Esophagus muscularis mucosa (tissue), 4 donors: ENCODE results near the gene COL6A3. TPM values are rescaled to one million over a fixed set of nuclear protein-coding genes. Genes with fewer than 3 reads are reported as not detected.

Source experiments
- DNase-seq: peaks from one replicate; pipeline ENCODE4 v3.0.0-alpha.2; 2017; ENCODE audit errors: extremely low spot score
- H3K27ac ChIP-seq, 4 donors: fragments of 200-600 bp; sonication (generic); replicated peaks in 1 of 4; 1 replicate in 3 of 4; 2 replicates in 1 of 4; pipeline ENCODE4 v1.5.1; 2016 to 2019; ENCODE audit warnings: mild to moderate bottlenecking in 1 of 4
- H3K27me3 ChIP-seq, 4 donors: fragments of 200-600 bp; sonication (generic); one replicate each; pipeline versions ENCODE4 v1.5.1 to v1.6.0; 2016 to 2019
- H3K36me3 ChIP-seq, 4 donors: fragments of 200-600 bp; sonication (generic); one replicate each; pipeline ENCODE4 v1.5.1; 2016 to 2019
- H3K4me1 ChIP-seq, 4 donors: fragments of 200-600 bp; sonication (generic); one replicate each; pipeline ENCODE4 v1.5.1; 2016 to 2019
- H3K4me3 ChIP-seq, 4 donors: fragments of 200-600 bp; sonication (generic); 1 replicate in 2 of 4; 2 replicates in 2 of 4; pipeline ENCODE4 v1.5.1; 2016 to 2019; ENCODE audit warnings: mild to moderate bottlenecking in 4 of 4, moderate library complexity in 1 of 4
- H3K9me3 ChIP-seq, 4 donors: fragments of 200-600 bp; sonication (generic); 1 replicate in 3 of 4; 2 replicates in 1 of 4; pipeline ENCODE4 v1.5.1; 2016 to 2019
- EP300 ChIP-seq: sonication (generic); formaldehyde crosslinking; IDR thresholded peaks from one replicate; pipeline ENCODE4 v1.6.1; 2017; ENCODE audit warnings: antibody characterized with exemption
- POLR2A ChIP-seq: fragments of 450-650 bp; IDR thresholded peaks from one replicate; pipeline ENCODE4 v1.6.1; 2017; ENCODE audit warnings: antibody characterized with exemption, moderate library complexity, mild to moderate bottlenecking, low read depth
- POLR2AphosphoS5 ChIP-seq, 2 donors: sonication (generic); formaldehyde crosslinking; IDR thresholded peaks; one replicate each; pipeline ENCODE4 v1.6.1; 2017; ENCODE audit warnings: antibody characterized with exemption in 2 of 2
- WGBS: methylation state at CpG from one replicate; pipeline ENCODE4 v1.1.5; 2018; 5-methylcytosine and 5-hydroxymethylcytosine counted together
- intact Hi-C: fragments of 100-400 bp; cut with DNase I; formaldehyde crosslinking; loops from one replicate; pipeline ENCODE4 v1.15.1; 2023
- total RNA-seq, 4 donors: library from RNA; depleted of rRNA; stranded (reverse); fragments of >200 nt; gene quantifications; one replicate each; pipeline versions ENCODE4 v1.1.0 to v1.2.1, GENCODE V29; 2016
- TF ChIP-seq, protein P1 (sequence below), 3 experiments: fragments of 200-600 bp in 2 of 3; fragments of 450-650 bp in 1 of 3; sonication (generic) in 2 of 3; IDR thresholded peaks; one replicate each; pipeline ENCODE4 v1.5.1; 2017 to 2019; ENCODE audit warnings: antibody characterized with exemption in 3 of 3, mild to moderate bottlenecking in 2 of 3, moderate library complexity in 1 of 3

COL6A3 gene
- total RNA-seq, 4 donors from 2014 or later: 96.2 to 350 (median 192) TPM

DNA sequence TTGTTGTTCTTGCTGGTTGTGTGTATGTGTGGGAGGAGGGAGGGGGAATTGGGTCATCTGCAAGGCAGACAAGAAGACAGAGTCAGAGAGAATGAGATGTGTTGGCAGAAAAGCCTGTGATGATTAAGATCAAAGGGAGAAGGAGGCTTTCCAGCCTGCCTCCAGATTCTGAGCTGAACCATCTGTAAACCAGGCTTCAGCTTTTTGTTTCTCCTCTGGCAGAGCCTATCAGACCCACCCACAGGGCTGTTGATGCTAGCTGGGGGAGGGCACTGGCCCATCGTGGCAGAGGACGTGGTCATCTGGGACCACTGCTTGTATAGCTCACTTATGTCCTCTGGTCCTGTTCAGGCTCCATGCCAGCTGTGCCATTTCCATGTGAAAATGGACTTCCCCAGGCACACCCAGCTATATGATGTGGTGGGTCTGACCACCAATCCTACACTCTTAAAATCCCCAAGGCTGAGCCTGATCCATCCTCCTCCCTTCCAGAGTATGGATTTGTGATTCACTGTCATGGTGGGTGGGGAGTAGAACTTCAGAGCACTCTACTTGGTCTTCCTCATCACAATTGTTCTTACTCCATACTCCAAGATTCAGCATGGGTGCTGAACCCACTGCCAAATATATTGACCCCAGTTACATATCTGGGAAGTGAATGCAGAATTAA is 27.8 kb upstream of the COL6A3 start:
- peak overlapping the region in 3 of 4 donors; percentile 53 to 65 (median 59) for H3K27ac ChIP-seq
- WGBS: 43% methylated on average over 2 of the region's 2 CpGs
- intact Hi-C loops: no loop called here
- TF ChIP-seq POLR2AphosphoS5 (IDR thresholded peaks at IDR 0.05) (peak; percentile 45 to 59), POLR2A (no peak), EP300 (no peak)
- TF ChIP-seq, protein P1, sequence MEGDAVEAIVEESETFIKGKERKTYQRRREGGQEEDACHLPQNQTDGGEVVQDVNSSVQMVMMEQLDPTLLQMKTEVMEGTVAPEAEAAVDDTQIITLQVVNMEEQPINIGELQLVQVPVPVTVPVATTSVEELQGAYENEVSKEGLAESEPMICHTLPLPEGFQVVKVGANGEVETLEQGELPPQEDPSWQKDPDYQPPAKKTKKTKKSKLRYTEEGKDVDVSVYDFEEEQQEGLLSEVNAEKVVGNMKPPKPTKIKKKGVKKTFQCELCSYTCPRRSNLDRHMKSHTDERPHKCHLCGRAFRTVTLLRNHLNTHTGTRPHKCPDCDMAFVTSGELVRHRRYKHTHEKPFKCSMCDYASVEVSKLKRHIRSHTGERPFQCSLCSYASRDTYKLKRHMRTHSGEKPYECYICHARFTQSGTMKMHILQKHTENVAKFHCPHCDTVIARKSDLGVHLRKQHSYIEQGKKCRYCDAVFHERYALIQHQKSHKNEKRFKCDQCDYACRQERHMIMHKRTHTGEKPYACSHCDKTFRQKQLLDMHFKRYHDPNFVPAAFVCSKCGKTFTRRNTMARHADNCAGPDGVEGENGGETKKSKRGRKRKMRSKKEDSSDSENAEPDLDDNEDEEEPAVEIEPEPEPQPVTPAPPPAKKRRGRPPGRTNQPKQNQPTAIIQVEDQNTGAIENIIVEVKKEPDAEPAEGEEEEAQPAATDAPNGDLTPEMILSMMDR (IDR thresholded peaks at IDR 0.05): no peak
- H3K27me3 ChIP-seq: no peaks in the 10 kb centered on the region
- H3K9me3 ChIP-seq: no peaks in the 10 kb centered on the region
- no peak for DNase-seq
- H3K4me1 ChIP-seq: peaks cover 3 to 38% (median 37%) of the 10 kb centered on the region in 4 donors
- H3K4me3 ChIP-seq: no peak overlapping the region
- H3K36me3 ChIP-seq: no peaks in the 10 kb centered on the region

DNA sequence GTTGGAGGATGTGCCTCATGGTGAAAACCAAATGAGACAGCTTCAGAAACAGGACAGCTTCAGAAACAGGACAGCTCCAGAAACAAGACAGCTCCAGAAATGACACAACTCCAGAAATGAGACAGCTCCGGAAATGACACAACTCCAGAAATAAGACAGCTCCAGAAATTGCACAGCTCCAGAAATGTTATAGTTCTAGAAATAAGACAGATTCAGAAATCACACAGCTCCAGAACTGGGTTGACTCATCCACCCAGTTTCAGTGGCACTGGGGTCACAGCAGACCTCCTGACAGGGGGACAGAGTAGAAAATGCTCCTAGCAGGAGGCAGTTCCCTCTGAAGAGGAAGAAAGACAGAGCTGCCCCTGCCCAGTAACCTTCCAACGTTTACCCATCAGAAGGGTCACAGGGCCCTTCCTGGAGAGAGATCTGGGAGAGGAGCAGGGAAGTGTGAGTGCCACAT is 26.9 kb upstream of the COL6A3 start:
- DNase-seq: no peak
- intact Hi-C loops: no loop called here
- TF ChIP-seq EP300: no peak
- no peak for TF ChIP-seq POLR2A
- no peak for TF ChIP-seq POLR2AphosphoS5 (IDR thresholded peaks at IDR 0.05)
- TF ChIP-seq, protein P1 (IDR thresholded peaks at IDR 0.05): no peak
- H3K9me3 ChIP-seq: no peaks in the 10 kb centered on the region
- WGBS: 27% methylated on average over 2 of the region's 2 CpGs
- H3K36me3 ChIP-seq: no peaks in the 10 kb centered on the region
- H3K27me3 ChIP-seq: no peaks in the 10 kb centered on the region
- peak overlapping the region; percentile 53 to 66 (median 62) for H3K27ac ChIP-seq
- H3K4me3 ChIP-seq: no peak overlapping the region
- peaks cover 8 to 47% (median 45%) of the 10 kb centered on the region in 4 donors for H3K4me1 ChIP-seq

DNA sequence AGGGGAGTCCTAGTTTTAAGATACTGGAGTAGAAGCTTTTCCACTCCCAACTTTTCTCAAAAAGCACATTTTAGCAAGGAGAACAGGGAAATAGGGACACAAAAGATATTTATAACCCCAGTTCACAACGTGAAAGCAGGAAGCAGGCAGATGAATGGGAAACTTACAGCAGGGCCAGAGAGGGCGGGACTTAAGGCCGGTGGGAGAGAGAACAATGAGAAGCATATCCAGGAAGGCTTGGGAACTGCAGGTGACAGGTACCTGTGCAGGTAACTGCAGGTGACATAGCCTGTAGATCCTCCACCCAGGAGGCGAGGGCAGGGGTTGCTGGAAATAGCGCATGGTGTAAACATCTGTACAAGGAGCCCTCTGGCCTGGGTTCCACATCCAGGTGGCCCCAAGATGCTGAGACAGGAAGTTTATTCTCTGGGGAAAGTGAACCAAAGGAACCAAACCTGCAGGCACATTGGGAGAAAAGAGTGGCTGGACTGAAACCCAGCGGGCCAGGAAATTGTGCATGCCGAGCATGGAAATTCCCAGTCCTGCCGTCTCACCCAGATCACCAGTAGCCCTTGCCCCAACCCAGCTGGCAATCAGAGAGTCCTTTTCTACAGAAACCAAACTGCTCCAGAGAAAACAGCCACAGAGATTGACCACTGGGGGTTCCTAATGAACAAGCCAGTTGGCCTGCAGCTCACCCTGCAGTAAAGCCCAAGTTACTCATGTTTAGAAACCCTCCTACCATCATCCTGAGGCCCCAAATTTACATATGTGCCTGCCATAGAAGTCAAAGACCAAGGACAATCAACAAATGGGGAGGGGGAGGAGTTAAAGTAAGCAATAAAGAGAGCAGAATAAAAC is 24.3 kb upstream of the COL6A3 start:
- WGBS: 69% methylated on average over 8 of the region's 8 CpGs
- no peak overlapping the region for H3K4me3 ChIP-seq
- H3K27me3 ChIP-seq: no peaks in the 10 kb centered on the region
- TF ChIP-seq POLR2A: no peak
- no peak for TF ChIP-seq POLR2AphosphoS5 (IDR thresholded peaks at IDR 0.05)
- no peak for TF ChIP-seq EP300
- TF ChIP-seq, protein P1 (IDR thresholded peaks at IDR 0.05): no peak
- peak overlapping the region in 1 of 4 donors; percentile 20 for H3K27ac ChIP-seq
- H3K9me3 ChIP-seq: no peaks in the 10 kb centered on the region
- intact Hi-C loops: no loop called here
- H3K36me3 ChIP-seq: no peaks in the 10 kb centered on the region
- peaks cover 16 to 72% (median 67%) of the 10 kb centered on the region in 4 donors for H3K4me1 ChIP-seq
- no peak for DNase-seq

DNA sequence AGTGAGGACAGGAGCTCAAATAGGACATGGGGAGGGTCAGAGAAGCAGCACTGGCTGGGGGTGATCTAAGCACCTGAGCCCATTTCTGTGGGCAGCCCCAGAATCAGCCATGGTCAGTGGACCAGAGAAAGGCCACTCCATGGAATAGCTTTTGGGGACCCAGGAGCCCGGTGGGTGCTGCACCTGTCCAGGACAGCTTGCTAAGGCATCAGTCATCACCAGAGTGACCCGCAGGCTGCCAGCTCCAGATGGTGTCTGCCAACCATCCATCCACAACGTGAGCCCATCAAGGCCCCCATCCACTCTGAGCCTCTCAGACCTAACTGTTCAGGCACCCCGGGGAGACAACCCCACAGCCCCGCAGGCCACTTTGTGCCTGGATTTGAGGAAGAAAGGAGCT is 23.6 kb upstream of the COL6A3 start:
- TF ChIP-seq EP300 (no peak), POLR2AphosphoS5 (IDR thresholded peaks at IDR 0.05) (no peak), POLR2A (no peak)
- TF ChIP-seq, protein P1 (IDR thresholded peaks at IDR 0.05): no peak
- WGBS: 84% methylated on average over 4 of the region's 5 CpGs
- peak overlapping the region in 2 of 4 donors; percentile 5 to 83 for H3K27ac ChIP-seq

More for the DNA sequence above, 23.6 kb upstream of the COL6A3 start:
- intact Hi-C loops: no loop called here
- DNase-seq: no peak
- Histone ChIP-seq H3K36me3 (no peaks in the 10 kb centered on the region), H3K4me3 (no peak overlapping the region), H3K27me3 (no peaks in the 10 kb centered on the region), H3K9me3 (no peaks in the 10 kb centered on the region), H3K4me1 (peaks cover 16 to 74% (median 67%) of the 10 kb centered on the region in 4 donors)
